Right lobe of liver (tissue), 6 donors: ENCODE results near the gene MACC1. TPM values are rescaled to one million over a fixed set of nuclear protein-coding genes. Genes with fewer than 3 reads are reported as not detected.

Experiments used
- ATAC-seq, 4 donors: fragments of 200-7000 bp; cut with Tn5 transposase; one replicate each; pipeline ENCODE4 v1.9.1; 2020; ENCODE audit warnings: mild to moderate bottlenecking in 4 of 4, moderate library complexity in 4 of 4
- DNase-seq, 3 donors: peaks; one replicate each; pipeline ENCODE4 v3.0.0-alpha.2; 2020
- H3K27ac ChIP-seq, 3 donors: fragments of 200-600 bp; one replicate each; pipeline ENCODE4 v1.8.0; 2022
- H3K27me3 ChIP-seq, 2 donors: fragments of 200-600 bp; one replicate each; pipeline ENCODE4 v1.8.0; 2022
- H3K36me3 ChIP-seq, 4 donors: fragments of 200-600 bp; sonication (generic) in 1 of 4; one replicate each; pipeline versions ENCODE4 v1.5.1 to v1.8.0; 2017 to 2022; ENCODE audit warnings: control low read depth in 1 of 4
- H3K4me1 ChIP-seq, 4 donors: fragments of 200-600 bp; sonication (generic) in 1 of 4; one replicate each; pipeline versions ENCODE4 v1.5.1 to v1.8.0; 2017 to 2022; ENCODE audit warnings: control low read depth in 1 of 4
- H3K4me3 ChIP-seq, 3 donors: fragments of 200-600 bp; one replicate each; pipeline ENCODE4 v1.8.0; 2022
- H3K9me3 ChIP-seq, 4 donors: fragments of 200-600 bp; sonication (generic) in 1 of 4; one replicate each; pipeline versions ENCODE4 v1.5.1 to v1.8.0; 2017 to 2022; ENCODE audit warnings: control low read depth in 1 of 4
- POLR2A ChIP-seq: fragments of 450-650 bp; IDR thresholded peaks from one replicate; pipeline ENCODE4 v1.6.1; 2017; ENCODE audit warnings: antibody characterized with exemption, mild to moderate bottlenecking
- WGBS: methylation state at CpG from one replicate; pipeline ENCODE4 v1.1.6; 2018; ENCODE audit warnings: low coverage, low lambda C conversion rate; ENCODE audit not compliant: insufficient coverage; ENCODE audit errors: missing lambda C conversion rate; 5-methylcytosine and 5-hydroxymethylcytosine counted together
- intact Hi-C, 2 donors: fragments of 100-400 bp; cut with DNase I; formaldehyde crosslinking; loops; one replicate each; pipeline versions ENCODE4 v1.11.2 to v1.14.1; 2022
- total RNA-seq, 6 experiments: library from RNA; depleted of rRNA in 2 of 6; stranded (reverse); fragments of >200 nt in 2 of 6; fragmentation: NEBNext Ultra II Directional in 3 of 6; extraction: Animal tissue kit (Norgen Biotek cat#: 25700) in 3 of 6; gene quantifications; one replicate each; pipeline versions ENCODE4 v1.1.0 to v1.2.4, GENCODE V29; 2016 to 2023
- TF ChIP-seq, protein P1 (sequence below), 4 donors: fragments of 200-600 bp in 3 of 4; fragments of 450-650 bp in 1 of 4; IDR thresholded peaks; one replicate each; pipeline versions ENCODE4 v1.5.1 to v1.8.0; 2016 to 2022; ENCODE audit warnings: antibody characterized with exemption in 4 of 4, mild to moderate bottlenecking in 2 of 4
- donor health status: DM: no; HTN: yes; CAD: no.
- donor health status: DM: no; HTN: no; CAD: no.
- donor health status: DM: no; HTN: no; CAD: no.
- donor health status: DM: no; HTN: yes; CAD: no.
- donor health status: DM: no; HTN: yes; CAD: no.

The MACC1 gene
- total RNA-seq, 6 experiments from 2014 or later, result 0.13 to 0.93 (median 0.32) TPM

GRCh38 chr7:20141002-20141345 lies 76.2 kb downstream of the MACC1 start:
- no peak overlapping the region for H3K4me3 ChIP-seq
- WGBS, result 31% methylated on average over 2 of the region's 2 CpGs
- TF ChIP-seq, protein P1, sequence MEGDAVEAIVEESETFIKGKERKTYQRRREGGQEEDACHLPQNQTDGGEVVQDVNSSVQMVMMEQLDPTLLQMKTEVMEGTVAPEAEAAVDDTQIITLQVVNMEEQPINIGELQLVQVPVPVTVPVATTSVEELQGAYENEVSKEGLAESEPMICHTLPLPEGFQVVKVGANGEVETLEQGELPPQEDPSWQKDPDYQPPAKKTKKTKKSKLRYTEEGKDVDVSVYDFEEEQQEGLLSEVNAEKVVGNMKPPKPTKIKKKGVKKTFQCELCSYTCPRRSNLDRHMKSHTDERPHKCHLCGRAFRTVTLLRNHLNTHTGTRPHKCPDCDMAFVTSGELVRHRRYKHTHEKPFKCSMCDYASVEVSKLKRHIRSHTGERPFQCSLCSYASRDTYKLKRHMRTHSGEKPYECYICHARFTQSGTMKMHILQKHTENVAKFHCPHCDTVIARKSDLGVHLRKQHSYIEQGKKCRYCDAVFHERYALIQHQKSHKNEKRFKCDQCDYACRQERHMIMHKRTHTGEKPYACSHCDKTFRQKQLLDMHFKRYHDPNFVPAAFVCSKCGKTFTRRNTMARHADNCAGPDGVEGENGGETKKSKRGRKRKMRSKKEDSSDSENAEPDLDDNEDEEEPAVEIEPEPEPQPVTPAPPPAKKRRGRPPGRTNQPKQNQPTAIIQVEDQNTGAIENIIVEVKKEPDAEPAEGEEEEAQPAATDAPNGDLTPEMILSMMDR (IDR thresholded peaks at IDR 0.05), result no peak
- TF ChIP-seq POLR2A, result no peak
- H3K36me3 ChIP-seq, result no peaks in the 10 kb centered on the region
- DNase-seq (no peak), ATAC-seq (no peak)
- H3K9me3 ChIP-seq, result no peaks in the 10 kb centered on the region
- no peak overlapping the region for H3K27ac ChIP-seq
- intact Hi-C loops, result no loop called here
- no peaks in the 10 kb centered on the region for H3K27me3 ChIP-seq
- H3K4me1 ChIP-seq, result no peaks in the 10 kb centered on the region

DNA sequence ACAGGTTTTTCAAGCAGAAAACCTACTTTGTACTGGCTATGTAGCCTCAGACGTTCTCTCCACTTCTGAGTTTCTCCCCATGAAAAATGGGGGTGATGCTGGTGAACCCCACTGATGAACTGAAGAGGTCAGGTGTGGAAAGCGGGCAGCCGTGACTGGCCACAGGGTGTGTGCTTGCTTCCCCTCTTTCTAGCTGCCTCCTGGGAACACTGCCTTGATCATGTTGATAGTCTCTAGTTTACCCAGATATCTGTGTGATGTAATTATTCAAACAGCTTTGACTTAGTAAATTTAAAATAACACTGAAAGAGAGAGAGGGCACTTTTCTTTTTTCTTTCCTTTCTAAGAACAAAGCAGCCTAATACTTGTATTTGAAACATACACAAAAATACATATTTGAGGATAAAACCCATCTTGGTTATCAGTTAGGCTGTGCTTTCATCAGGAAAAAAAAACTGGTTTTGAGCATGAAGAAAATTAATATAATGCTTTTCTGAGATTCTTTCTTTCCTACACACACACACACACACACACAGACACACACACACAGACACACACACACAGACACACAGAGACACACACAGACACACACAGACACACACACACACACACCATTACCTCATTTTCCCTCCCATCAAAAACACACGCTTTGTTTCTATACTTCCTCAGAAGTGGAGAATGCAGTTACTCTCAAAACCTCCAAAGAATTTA lies 76.7 kb downstream of the MACC1 start:
- Histone ChIP-seq H3K4me1 (no peaks in the 10 kb centered on the region), H3K4me3 (no peak overlapping the region), H3K9me3 (no peaks in the 10 kb centered on the region), H3K36me3 (no peaks in the 10 kb centered on the region), H3K27ac (no peak overlapping the region), H3K27me3 (no peaks in the 10 kb centered on the region)
- intact Hi-C loops, result no loop called here
- DNase-seq (no peak), ATAC-seq (no peak)
- 42% methylated on average over 4 of the region's 4 CpGs for WGBS
- TF ChIP-seq POLR2A, result no peak
- TF ChIP-seq, protein P1 (IDR thresholded peaks at IDR 0.05), result no peak

GRCh38 chr7:20136647-20137046 lies 80.5 kb downstream of the MACC1 start:
- no peak for ATAC-seq
- no peaks in the 10 kb centered on the region for H3K27me3 ChIP-seq
- no peak overlapping the region for H3K27ac ChIP-seq
- WGBS, result 97% methylated on average over 2 of the region's 2 CpGs
- intact Hi-C loops, result no loop called here
- H3K4me3 ChIP-seq, result no peak overlapping the region
- no peaks in the 10 kb centered on the region for H3K36me3 ChIP-seq
- no peaks in the 10 kb centered on the region for H3K4me1 ChIP-seq
- H3K9me3 ChIP-seq, result no peaks in the 10 kb centered on the region
- no peak for TF ChIP-seq POLR2A
- TF ChIP-seq, protein P1 (IDR thresholded peaks at IDR 0.05), result no peak
- DNase-seq, result no peak

- H3K27me3 ChIP-seq, result no peaks in the 10 kb centered on the region
- H3K27ac ChIP-seq, result no peak overlapping the region
- DNase-seq (no peak), ATAC-seq (no peak)
- intact Hi-C loops, result no loop called here
- H3K9me3 ChIP-seq, result no peaks in the 10 kb centered on the region
- H3K4me1 ChIP-seq, result no peaks in the 10 kb centered on the region
- H3K4me3 ChIP-seq, result no peak overlapping the region
- TF ChIP-seq, protein P1 (IDR thresholded peaks at IDR 0.05), result no peak
- no peak for TF ChIP-seq POLR2A
- no peaks in the 10 kb centered on the region for H3K36me3 ChIP-seq
Observed at GRCh38 chr7:20133803-20134202, 83.4 kb downstream of the MACC1 start.

GRCh38 chr7:20132585-20132984 lies 84.6 kb downstream of the MACC1 start:
- ATAC-seq (no peak), DNase-seq (no peak)
- Histone ChIP-seq H3K4me1 (no peaks in the 10 kb centered on the region), H3K9me3 (no peaks in the 10 kb centered on the region), H3K27ac (no peak overlapping the region), H3K36me3 (no peaks in the 10 kb centered on the region), H3K27me3 (no peaks in the 10 kb centered on the region), H3K4me3 (no peak overlapping the region)
- no peak for TF ChIP-seq POLR2A
- TF ChIP-seq, protein P1 (IDR thresholded peaks at IDR 0.05), result no peak
- WGBS, result 39% methylated on average over 2 of the region's 2 CpGs
- intact Hi-C loops, result no loop called here
